GM12878 (cell line): Measurements from ENCODE around the gene PCTP. TPM values are rescaled to one million over a fixed set of nuclear protein-coding genes. Genes with fewer than 3 reads are reported as not detected.

Experiments used
- ATAC-seq: fragments of 200-7000 bp; cut with Tn5 transposase; 3 replicates; pipeline ENCODE4 v1.9.1; 2020; ENCODE audit warnings: mild to moderate bottlenecking, moderate library complexity
- BruUV-seq: library from RNA; stranded (reverse); fragments of 400-500 nt; replicated peaks from 2 replicates; lab custom pipeline; 2021; lab: Mats Ljungman, UMichigan
- CTCF ChIA-PET: fragments of 300-600 bp; sonication (Branson Sonifier 250); formaldehyde crosslinking; extraction: SDS; loops from one replicate; lab custom pipeline; 2021; ENCODE audit warnings: inconsistent platforms; lab: Yijun Ruan, JAX
- POLR2A ChIA-PET: fragments of 350-600 bp; formaldehyde crosslinking; extraction: SDS; loops from one replicate; lab custom pipeline; 2021; ENCODE audit warnings: inconsistent platforms; lab: Charles Lee
- RAD21 ChIA-PET: fragments of 300-600 bp; sonication (Branson Sonifier 250); formaldehyde crosslinking; loops from one replicate; lab custom pipeline; 2023; ENCODE audit warnings: antibody characterized with exemption; ENCODE audit not compliant: unreplicated experiment; lab: Charles Lee
- SMC1A ChIA-PET: fragments of 300-600 bp; sonication (Branson Sonifier 250); formaldehyde crosslinking; loops from one replicate; lab custom pipeline; 2023; ENCODE audit not compliant: unreplicated experiment, uncharacterized antibody; lab: Charles Lee
- DNase-seq: peaks from one replicate; pipeline ENCODE4 v3.0.0-alpha.2; 2011; ENCODE audit warnings: low read depth, low spot score
- FAIRE-seq: peaks from 3 replicates; lab custom pipeline; 2011; peaks lifted over from hg19 to GRCh38; lab: Jason Lieb, UNC
- H2AFZ ChIP-seq: 2 replicates; pipeline ENCODE4 v1.6.0; 2011; ENCODE audit warnings: low read depth, low read length, control low read depth; ENCODE audit not compliant: control insufficient read depth
- H3K27ac ChIP-seq: 2 replicates; pipeline ENCODE4 v1.5.1; 2011; ENCODE audit warnings: control low read depth; ENCODE audit not compliant: control insufficient read depth, insufficient read depth
- H3K27me3 ChIP-seq, 2 experiments: replicated peaks in 1 of 2; 2 replicates each; pipeline versions ENCODE4 v1.6.0 to v1.6.1; 2011; ENCODE audit warnings: low read length in 1 of 2; ENCODE audit not compliant: control insufficient read depth in 2 of 2, insufficient read depth in 2 of 2
- H3K36me3 ChIP-seq, 2 experiments: 2 replicates each; pipeline ENCODE4 v1.5.1; 2011; ENCODE audit warnings: low read length in 1 of 2; ENCODE audit not compliant: control insufficient read depth in 2 of 2, insufficient read depth in 2 of 2
- H3K4me1 ChIP-seq: 2 replicates; pipeline ENCODE4 v1.6.1; 2011; ENCODE audit warnings: mild to moderate bottlenecking, low read length, moderate library complexity, mixed read lengths; ENCODE audit not compliant: control insufficient read depth, insufficient read depth
- H3K4me2 ChIP-seq: 2 replicates; pipeline ENCODE4 v1.6.0; 2011; ENCODE audit warnings: control low read depth; ENCODE audit not compliant: control insufficient read depth, insufficient read depth
- H3K4me3 ChIP-seq: fragments of 200-600 bp; sonication (generic); 2 replicates; pipeline ENCODE4 v1.5.1; 2016
- H3K79me2 ChIP-seq: 2 replicates; pipeline ENCODE4 v1.6.0; 2011; ENCODE audit warnings: low read length; ENCODE audit not compliant: control insufficient read depth, insufficient read depth
- H3K9ac ChIP-seq: 2 replicates; pipeline ENCODE4 v1.8.0; 2011; ENCODE audit warnings: low read length, control low read depth, mixed read lengths; ENCODE audit not compliant: control insufficient read depth, insufficient read depth
- H3K9me3 ChIP-seq: replicated peaks from 3 replicates; pipeline ENCODE4 v1.5.1; 2011; ENCODE audit warnings: mild to moderate bottlenecking, low read length; ENCODE audit not compliant: control insufficient read depth, insufficient read depth
- H4K20me1 ChIP-seq: 2 replicates; pipeline ENCODE4 v1.6.0; 2011; ENCODE audit not compliant: control insufficient read depth, insufficient read depth
- BHLHE40 ChIP-seq, 2 experiments: fragments of 450-650 bp in 1 of 2; IDR thresholded peaks; 2 replicates each; pipeline ENCODE4 v1.6.1; 2011 to 2017; ENCODE audit warnings: low read depth in 2 of 2, borderline replicate concordance in 1 of 2, improper control_type of control experiment in 1 of 2, low read length in 1 of 2, mild to moderate bottlenecking in 1 of 2
- KDM1A ChIP-seq: fragments of 200-600 bp; sonication (generic); IDR thresholded peaks from 2 replicates; pipeline ENCODE4 v1.6.1; 2016; ENCODE audit warnings: borderline replicate concordance
- MTA2 ChIP-seq: fragments of 450-650 bp; IDR thresholded peaks from 2 replicates; pipeline ENCODE4 v1.6.1; 2016; ENCODE audit warnings: low read depth, mild to moderate bottlenecking, moderate library complexity
- MYC ChIP-seq: IDR thresholded peaks from 2 replicates; pipeline ENCODE4 v1.6.1; 2011; ENCODE audit warnings: mild to moderate bottlenecking, low read length, moderate library complexity, inconsistent platforms; ENCODE audit not compliant: insufficient read depth, insufficient replicate concordance, insufficient read length, severe bottlenecking
- NFXL1 ChIP-seq: fragments of 450-650 bp; IDR thresholded peaks from 2 replicates; pipeline ENCODE4 v1.6.1; 2017; ENCODE audit warnings: antibody characterized with exemption, mild to moderate bottlenecking, borderline replicate concordance
- NFYA ChIP-seq: IDR thresholded peaks from 2 replicates; pipeline ENCODE4 v1.6.1; 2011; ENCODE audit warnings: low read depth, mild to moderate bottlenecking, low read length, improper control_type of control experiment, borderline replicate concordance
- NR2C1 ChIP-seq: fragments of 450-650 bp; IDR thresholded peaks from 2 replicates; pipeline ENCODE4 v1.6.1; 2017; ENCODE audit warnings: antibody characterized with exemption, mild to moderate bottlenecking, moderate library complexity
- PKNOX1 ChIP-seq: fragments of 450-650 bp; IDR thresholded peaks from 2 replicates; pipeline ENCODE4 v1.6.1; 2016; ENCODE audit warnings: mild to moderate bottlenecking
- POU2F2 ChIP-seq: IDR thresholded peaks from 3 replicates; pipeline ENCODE4 v1.6.1; 2011; ENCODE audit warnings: low read depth, mild to moderate bottlenecking, low read length, borderline replicate concordance
- PRDM15 ChIP-seq: fragments of 450-650 bp; formaldehyde crosslinking; IDR thresholded peaks from 2 replicates; pipeline ENCODE4 v1.4.0; 2020; ENCODE audit warnings: mild to moderate bottlenecking, moderate library complexity
- RUNX3 ChIP-seq: IDR thresholded peaks from 2 replicates; pipeline ENCODE4 v1.6.1; 2012; ENCODE audit warnings: low read length, inconsistent platforms
- ZNF687 ChIP-seq: fragments of 450-650 bp; IDR thresholded peaks from 2 replicates; pipeline ENCODE4 v1.6.1; 2017; ENCODE audit warnings: mild to moderate bottlenecking, moderate library complexity
- WGBS: methylation state at CpG from one replicate; pipeline ENCODE4 v1.1.6; 2016; ENCODE audit warnings: low lambda C conversion rate; ENCODE audit not compliant: insufficient replicate concordance, insufficient coverage; ENCODE audit errors: missing lambda C conversion rate; 5-methylcytosine and 5-hydroxymethylcytosine counted together
- in situ Hi-C: fragments of 300-500 bp; cut with MboI; formaldehyde crosslinking; loops from 9 replicates; pipeline ENCODE4 v1.14.3; 2018; ENCODE audit warnings: mixed read lengths
- intact Hi-C: fragments of 100-400 bp; cut with micrococcal nuclease; formaldehyde crosslinking; loops from one replicate; pipeline ENCODE4 v1.14.2; 2022; ENCODE audit not compliant: unreplicated experiment
- polyA plus RNA-seq, 11 experiments: library from polyadenylated mRNA; depleted of rRNA in 4 of 11; unstranded in 6 of 11; stranded (reverse) in 5 of 11; fragments of >200 nt; fragmentation: Nextera tagmentation in 4 of 11; fragmentation: Illumina TruSeq in 1 of 11; extraction: Ambion mirVana in 4 of 11; extraction: Trizol in 1 of 11; gene quantifications; 1 replicate in 1 of 11; 2 replicates in 10 of 11; pipeline versions ENCODE4 v1.2.1 to v1.2.3, GENCODE V29; 2011 to 2016; ENCODE audit warnings: inconsistent platforms in 2 of 11, missing spikeins in 2 of 11, low read depth in 1 of 11
- total RNA-seq, 4 experiments: library from RNA; depleted of rRNA in 3 of 4; stranded (reverse); fragments of >200 nt in 3 of 4; fragmentation: Illumina TruSeq in 1 of 4; extraction: Trizol in 1 of 4; gene quantifications; 2 replicates each; pipeline versions ENCODE4 v1.2.1 to v1.2.3, GENCODE V29; 2013 to 2021
- TF ChIP-seq, protein P1 (sequence below): fragments of 150-350 bp; IDR thresholded peaks from 2 replicates; pipeline ENCODE4 v1.6.1; 2014; ENCODE audit warnings: mild to moderate bottlenecking, low read depth, low read length

PCTP gene
- total and polyA plus RNA-seq, 10 of the 15 experiments (the other 5 are each of a cell fraction or from before 2014, with no cell fraction given), result 1.4 to 26.8 (median 3.7) TPM

DNA sequence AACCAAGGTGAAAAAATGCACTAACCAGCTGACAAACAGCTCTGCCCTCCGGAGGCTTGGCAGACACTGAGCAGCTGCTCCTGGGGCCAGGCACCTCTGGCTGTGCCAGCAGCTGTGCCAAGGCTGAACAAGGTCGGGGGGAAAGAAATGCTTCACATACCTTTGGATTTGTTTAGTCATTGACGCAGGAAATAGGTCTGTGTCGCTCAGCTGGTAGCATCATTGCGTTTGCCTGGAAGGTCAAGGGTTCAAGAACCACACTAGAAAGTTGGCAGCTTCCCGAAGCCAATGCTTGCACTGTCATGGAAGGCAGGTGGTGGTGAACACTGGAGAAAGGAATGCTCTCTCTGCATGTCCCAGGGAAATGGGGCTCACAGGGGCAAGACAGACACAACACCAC, 63.5 kb downstream of the PCTP start:
- 7% methylated on average over 6 of the region's 6 CpGs for WGBS
- Histone ChIP-seq H3K4me1 (no peaks in the 10 kb centered on the region), H3K79me2 (no peaks in the 10 kb centered on the region), H2AFZ (no peak overlapping the region), H4K20me1 (no peaks in the 10 kb centered on the region), H3K9ac (no peak overlapping the region), H3K27me3 (no peaks in the 10 kb centered on the region), H3K9me3 (no peaks in the 10 kb centered on the region), H3K36me3 (no peaks in the 10 kb centered on the region), H3K4me3 (no peak overlapping the region), H3K4me2 (no peak overlapping the region), H3K27ac (no peak overlapping the region)
- ChIA-PET CTCF (interaction anchor here (0.7 kb wide), 1 partner anchor 105 kb away, joined by 3 read pairs; no protein-coding TSS in a partner anchor), POLR2A (interaction anchor here (0.7 kb wide), 1 partner anchor 520 kb away, joined by 3 read pairs; no protein-coding TSS in a partner anchor), SMC1A (no interaction called here), RAD21 (no interaction called here)
- intact Hi-C loops, result no loop called here
- in situ Hi-C loops, result no loop called here
- FAIRE-seq, result no peak
- DNase-seq, result no peak
- no TSS peak for BruUV-seq
- ATAC-seq, result no peak
- TF ChIP-seq, protein P1, sequence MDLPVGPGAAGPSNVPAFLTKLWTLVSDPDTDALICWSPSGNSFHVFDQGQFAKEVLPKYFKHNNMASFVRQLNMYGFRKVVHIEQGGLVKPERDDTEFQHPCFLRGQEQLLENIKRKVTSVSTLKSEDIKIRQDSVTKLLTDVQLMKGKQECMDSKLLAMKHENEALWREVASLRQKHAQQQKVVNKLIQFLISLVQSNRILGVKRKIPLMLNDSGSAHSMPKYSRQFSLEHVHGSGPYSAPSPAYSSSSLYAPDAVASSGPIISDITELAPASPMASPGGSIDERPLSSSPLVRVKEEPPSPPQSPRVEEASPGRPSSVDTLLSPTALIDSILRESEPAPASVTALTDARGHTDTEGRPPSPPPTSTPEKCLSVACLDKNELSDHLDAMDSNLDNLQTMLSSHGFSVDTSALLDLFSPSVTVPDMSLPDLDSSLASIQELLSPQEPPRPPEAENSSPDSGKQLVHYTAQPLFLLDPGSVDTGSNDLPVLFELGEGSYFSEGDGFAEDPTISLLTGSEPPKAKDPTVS, result no peak
- TF ChIP-seq POU2F2, result no peak
- TF ChIP-seq RUNX3, result no peak
- no peak for TF ChIP-seq NR2C1
- TF ChIP-seq PKNOX1, result no peak
- TF ChIP-seq NFXL1, result no peak
- no peak for TF ChIP-seq PRDM15 (CRISPR knock-in tag)
- TF ChIP-seq NFYA, result no peak
- no peak for TF ChIP-seq KDM1A
- no peak for TF ChIP-seq MYC
- no peak for TF ChIP-seq MTA2
- no peak for TF ChIP-seq ZNF687
- TF ChIP-seq BHLHE40 (IDR thresholded peaks at IDR 0.05; ENCODE audit: borderline replicate concordance in 1 of 2, low read depth in 2 of 2, low read length in 1 of 2), result no peak
